H4 (cell line): ENCODE measurements around the gene SEH1L. TPM values are rescaled to one million over a fixed set of nuclear protein-coding genes. Genes with fewer than 3 reads are reported as not detected.

Experiments
- DNase-seq: peaks from one replicate; pipeline ENCODE4 v3.0.0-alpha.2; 2015; ENCODE audit warnings: low spot score
- total RNA-seq: library from RNA; depleted of rRNA; stranded (reverse); fragments of >200 nt; shearing (Covaris generic); gene quantifications from 2 replicates; pipeline ENCODE4 v1.2.3, GENCODE V29; 2014; rRNA removed

SEH1L gene
- total RNA-seq, 1 experiment from 2014 or later = 47.8 TPM

- no peak for DNase-seq
Measured at GRCh38 chr18:13036622-13037320, 89.0 kb downstream of the SEH1L start.

Other genes with a start within 250 kb of the SEH1L start
- 12.3 and 13.2 TPM in 2 replicates for gene CEP76, start 245.3 kb upstream of the SEH1L start, total RNA-seq
- 142 and 149 TPM in 2 replicates for gene PSMG2, start 245.0 kb upstream of the SEH1L start, total RNA-seq
- gene PTPN2, start 63.8 kb upstream of the SEH1L start, total RNA-seq = 26.1 and 31.9 TPM in 2 replicates
- 10.2 and 15.4 TPM in 2 replicates for gene CEP192, start 43.4 kb downstream of the SEH1L start, total RNA-seq